BE2C (cell line): ENCODE measurements around the gene C17orf100.

Experiments
- DNase-seq: peaks from one replicate; pipeline ENCODE4 v3.0.0-alpha.2; 2020
- H3K27me3 ChIP-seq: fragments of 250-450 bp; sonication (Bioruptor Pico); 2 replicates; pipeline ENCODE4 v1.5.1; 2020; ENCODE audit warnings: mild to moderate bottlenecking
- H3K36me3 ChIP-seq: fragments of 250-450 bp; sonication (Bioruptor Pico); 2 replicates; pipeline ENCODE4 v1.5.1; 2020; ENCODE audit warnings: mild to moderate bottlenecking
- H3K4me1 ChIP-seq: fragments of 250-450 bp; sonication (Bioruptor Pico); 2 replicates; pipeline ENCODE4 v1.5.1; 2020
- H3K4me3 ChIP-seq: 2 replicates; pipeline ENCODE4 v1.5.1; 2011; ENCODE audit warnings: low read depth, low read length
- H3K9me3 ChIP-seq: fragments of 250-450 bp; sonication (Bioruptor Pico); 2 replicates; pipeline ENCODE4 v1.5.1; 2020
- CTCF ChIP-seq: IDR thresholded peaks from 2 replicates; pipeline ENCODE4 v1.5.1; 2012; ENCODE audit warnings: mild to moderate bottlenecking, low read depth, low read length

The C17orf100 gene

GRCh38 chr17:6633263-6633662, 18.3 kb upstream of the C17orf100 start:
- Histone ChIP-seq H3K4me3 (no peak overlapping the region), H3K36me3 (no peaks in the 10 kb centered on the region), H3K4me1 (no peaks in the 10 kb centered on the region), H3K27me3 (no peaks in the 10 kb centered on the region), H3K9me3 (no peaks in the 10 kb centered on the region)
- TF ChIP-seq CTCF, result no peak
- DNase-seq, result no peak

- no peak for DNase-seq
- no peaks in the 10 kb centered on the region for H3K36me3 ChIP-seq
Observed at GRCh38 chr17:6636105-6636504, 15.5 kb upstream of the C17orf100 start.

GRCh38 chr17:6636616-6637457, 14.7 kb upstream of the C17orf100 start:
- TF ChIP-seq CTCF, result no peak
- Histone ChIP-seq H3K36me3 (no peaks in the 10 kb centered on the region), H3K4me3 (no peak overlapping the region), H3K4me1 (no peaks in the 10 kb centered on the region), H3K27me3 (no peaks in the 10 kb centered on the region), H3K9me3 (no peaks in the 10 kb centered on the region)
- no peak for DNase-seq

More at GRCh38 chr17:6636105-6636504, 15.5 kb upstream of the C17orf100 start:
- no peaks in the 10 kb centered on the region for H3K27me3 ChIP-seq
- H3K9me3 ChIP-seq, result no peaks in the 10 kb centered on the region
- no peak overlapping the region for H3K4me3 ChIP-seq
- no peaks in the 10 kb centered on the region for H3K4me1 ChIP-seq
- TF ChIP-seq CTCF, result no peak

- no peaks in the 10 kb centered on the region for H3K9me3 ChIP-seq
- no peak for DNase-seq
- no peaks in the 10 kb centered on the region for H3K36me3 ChIP-seq
- no peaks in the 10 kb centered on the region for H3K27me3 ChIP-seq
- no peak for TF ChIP-seq CTCF
- H3K4me1 ChIP-seq, result no peaks in the 10 kb centered on the region
- no peak overlapping the region for H3K4me3 ChIP-seq
Observed at GRCh38 chr17:6637458-6637840, 14.1 kb upstream of the C17orf100 start.

GRCh38 chr17:6638046-6638908, 13.3 kb upstream of the C17orf100 start:
- no peak for DNase-seq
- no peak for TF ChIP-seq CTCF
- no peaks in the 10 kb centered on the region for H3K4me1 ChIP-seq
- H3K9me3 ChIP-seq, result no peaks in the 10 kb centered on the region
- H3K4me3 ChIP-seq, result no peak overlapping the region
- H3K36me3 ChIP-seq, result no peaks in the 10 kb centered on the region
- no peaks in the 10 kb centered on the region for H3K27me3 ChIP-seq
